ENCODE results near the gene PLEKHF1. TPM values are rescaled to one million over a fixed set of nuclear protein-coding genes. Genes with fewer than 3 reads are reported as not detected.

The PLEKHF1 gene
- total RNA-seq, 1 experiment from 2014 or later = 5.5 TPM

- no peak for TF ChIP-seq REST (IDR thresholded peaks at IDR 0.05; ENCODE audit: low read depth)
- TF ChIP-seq SRF (IDR thresholded peaks at IDR 0.05; ENCODE audit: low read depth) = no peak
These were observed 19.4 kb upstream of the PLEKHF1 start (continued) for GRCh38 chr19:29645911-29646310.

- ChIA-PET POLR2A (no interaction called here), RAD21 (ENCODE audit: low non-redundant PET in 1 of 2, low total read pairs in 2 of 2, uncharacterized antibody in 2 of 2, unreplicated experiment in 2 of 2) (no interaction called here), CTCF (no interaction called here)
- no peak overlapping the region for H3K4me2 ChIP-seq (ENCODE audit: low read length)
- no peaks in the 10 kb centered on the region for H3K4me1 ChIP-seq (ENCODE audit: control insufficient read depth in 1 of 2, insufficient read depth in 2 of 2, low read length in 2 of 2)
- no peaks in the 10 kb centered on the region for H4K20me1 ChIP-seq (ENCODE audit: insufficient read depth)
- no peak for DNase-seq (ENCODE audit: low read depth, low spot score)
- no peak overlapping the region for H3K4me3 ChIP-seq (replicated peaks in 1 of 2; ENCODE audit: low read depth in 1 of 2, low read length in 2 of 2)
- no peak overlapping the region for H3K9ac ChIP-seq (ENCODE audit: low read length)
- H3K36me3 ChIP-seq (ENCODE audit: control insufficient read depth in 1 of 2, insufficient read depth in 2 of 2, low read length in 2 of 2) = no peaks in the 10 kb centered on the region
- no peak for ATAC-seq
- BruUV-seq (replicated peaks) = no TSS peak
- TF ChIP-seq CEBPB (IDR thresholded peaks at IDR 0.05; ENCODE audit: low read depth) (no peak), EGR1 (IDR thresholded peaks at IDR 0.05; ENCODE audit: low read depth) (no peak), ZNF274 (IDR thresholded peaks at IDR 0.05; ENCODE audit: low read depth, low read length) (no peak), CTCF (IDR thresholded peaks at IDR 0.05 in 2 of 3, conservative IDR thresholded peaks at IDR 0.05 in 1 of 3; ENCODE audit: borderline replicate concordance in 1 of 3, insufficient read depth in 1 of 3, low read depth in 2 of 3, low read length in 2 of 3) (no peak), JUND (IDR thresholded peaks at IDR 0.05) (no peak), SIN3A (IDR thresholded peaks at IDR 0.05; ENCODE audit: low read depth) (no peak), MAX (IDR thresholded peaks at IDR 0.05) (no peak), RAD21 (IDR thresholded peaks at IDR 0.05; ENCODE audit: low read depth) (no peak), TCF7L2 (IDR thresholded peaks at IDR 0.05; ENCODE audit: borderline replicate concordance, extremely low read depth, insufficient read depth, insufficient read length) (no peak), ELF1 (IDR thresholded peaks at IDR 0.05; ENCODE audit: borderline replicate concordance, low read depth) (no peak), POLR2AphosphoS5 (IDR thresholded peaks at IDR 0.05; ENCODE audit: low read depth, low read length) (no peak), FOSL1 (IDR thresholded peaks at IDR 0.05; ENCODE audit: low read depth) (no peak), ZBTB33 (IDR thresholded peaks at IDR 0.05; ENCODE audit: extremely low read depth, insufficient replicate concordance, low read length) (no peak)
- no peak overlapping the region for H3K27ac ChIP-seq (ENCODE audit: low read depth, low read length)
- H2AFZ ChIP-seq (ENCODE audit: low read depth, low read length, poor library complexity, severe bottlenecking) = no peak overlapping the region
- H3K79me2 ChIP-seq (ENCODE audit: insufficient read depth, low read length) = no peaks in the 10 kb centered on the region
- H3K27me3 ChIP-seq (ENCODE audit: insufficient read depth, low read length) = no peaks in the 10 kb centered on the region
- intact Hi-C loops (cut with micrococcal nuclease) = no loop called here
- H3K9me3 ChIP-seq (ENCODE audit: control insufficient read depth in 1 of 2, insufficient read depth in 1 of 2, low read depth in 1 of 2, low read length in 2 of 2) = no peaks in the 10 kb centered on the region
- no peaks in the 10 kb centered on the region for H3K9me2 ChIP-seq (ENCODE audit: insufficient read depth)
These were observed 14.4 kb upstream of the PLEKHF1 start for GRCh38 chr19:29650772-29651387.
